ENCODE data around the gene C17orf107. TPM values are rescaled to one million over a fixed set of nuclear protein-coding genes. Genes with fewer than 3 reads are reported as not detected.

The C17orf107 gene
- total and polyA plus RNA-seq, 9 of the 15 experiments (the other 6 are each of a cell fraction or from before 2014, with no cell fraction given): 0.05 to 0.29 (median 0.07) TPM; not detected in 4

DNA sequence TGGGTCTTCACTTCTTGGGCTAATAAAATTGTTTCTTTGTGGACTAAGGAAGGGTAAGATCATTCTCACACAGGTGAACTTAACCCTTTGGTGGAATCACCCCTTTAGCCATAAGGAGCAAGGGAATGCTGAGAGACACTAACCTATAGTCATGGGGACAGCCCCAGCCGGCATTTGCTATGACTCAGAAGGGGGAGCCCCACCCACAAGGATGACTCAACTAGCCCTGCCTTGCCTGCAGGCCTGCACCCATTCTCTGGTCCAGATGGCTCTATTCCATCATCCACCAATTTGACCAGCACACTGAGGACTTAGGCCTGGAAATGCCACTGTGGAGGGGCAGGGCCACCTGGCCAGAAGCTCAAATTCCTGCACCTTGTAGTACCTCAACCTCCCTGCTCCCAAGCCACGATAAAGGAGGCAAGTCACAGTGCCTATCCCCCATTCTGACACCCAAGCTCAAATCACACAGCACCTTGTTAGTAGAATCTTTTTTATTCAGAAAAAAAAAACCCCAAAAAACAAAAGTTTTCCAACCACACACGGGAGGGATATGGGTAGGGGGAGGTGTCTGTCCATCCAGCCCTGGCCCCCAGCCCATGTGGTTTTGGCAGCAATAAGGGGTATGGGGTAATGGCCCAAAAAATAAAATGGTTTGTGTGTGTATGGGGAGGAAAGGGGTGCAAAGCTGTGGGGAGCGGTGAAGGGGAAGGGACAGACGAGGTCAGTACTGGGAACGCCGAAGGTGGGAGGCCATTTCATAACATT lies 46.0 kb downstream of the C17orf107 start (continued):
- TF ChIP-seq, protein P1, sequence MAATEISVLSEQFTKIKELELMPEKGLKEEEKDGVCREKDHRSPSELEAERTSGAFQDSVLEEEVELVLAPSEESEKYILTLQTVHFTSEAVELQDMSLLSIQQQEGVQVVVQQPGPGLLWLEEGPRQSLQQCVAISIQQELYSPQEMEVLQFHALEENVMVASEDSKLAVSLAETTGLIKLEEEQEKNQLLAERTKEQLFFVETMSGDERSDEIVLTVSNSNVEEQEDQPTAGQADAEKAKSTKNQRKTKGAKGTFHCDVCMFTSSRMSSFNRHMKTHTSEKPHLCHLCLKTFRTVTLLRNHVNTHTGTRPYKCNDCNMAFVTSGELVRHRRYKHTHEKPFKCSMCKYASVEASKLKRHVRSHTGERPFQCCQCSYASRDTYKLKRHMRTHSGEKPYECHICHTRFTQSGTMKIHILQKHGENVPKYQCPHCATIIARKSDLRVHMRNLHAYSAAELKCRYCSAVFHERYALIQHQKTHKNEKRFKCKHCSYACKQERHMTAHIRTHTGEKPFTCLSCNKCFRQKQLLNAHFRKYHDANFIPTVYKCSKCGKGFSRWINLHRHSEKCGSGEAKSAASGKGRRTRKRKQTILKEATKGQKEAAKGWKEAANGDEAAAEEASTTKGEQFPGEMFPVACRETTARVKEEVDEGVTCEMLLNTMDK (IDR thresholded peaks at IDR 0.05; ENCODE audit: borderline replicate concordance, insufficient read depth, low read depth, low read length, poor library complexity, severe bottlenecking): no peak
- TF ChIP-seq JUN (IDR thresholded peaks at IDR 0.05; ENCODE audit: borderline replicate concordance, low read depth, low read length): peak; percentile 93
- no peak for TF ChIP-seq JUN (CRISPR knock-in tag; IDR thresholded peaks at IDR 0.05; ENCODE audit: borderline replicate concordance)
- TF ChIP-seq CCNT2 (IDR thresholded peaks at IDR 0.05; ENCODE audit: borderline replicate concordance, extremely low read depth, insufficient read length, low read depth, low read length): peak; percentile 67
- TF ChIP-seq PPARD (CRISPR knock-in tag; IDR thresholded peaks at IDR 0.05): no peak
- no peak for TF ChIP-seq SMC3 (conservative IDR thresholded peaks at IDR 0.05; ENCODE audit: insufficient read depth, low read depth, low read length)
- TF ChIP-seq GABPB2 (CRISPR knock-in tag; conservative IDR thresholded peaks at IDR 0.05): no peak
- TF ChIP-seq C11orf30 (IDR thresholded peaks at IDR 0.05; ENCODE audit: low read depth): peak; percentile 39
- TF ChIP-seq SMARCA4 (IDR thresholded peaks at IDR 0.05): peak; percentile 60; the same call in 1 of the 2 replicates
- peak; percentile 37 for TF ChIP-seq FOS (IDR thresholded peaks at IDR 0.05; ENCODE audit: extremely low read depth, insufficient read length)
- no peak for TF ChIP-seq RUNX1 (IDR thresholded peaks at IDR 0.05; ENCODE audit: low read depth)
- TF ChIP-seq ZNF778 (CRISPR knock-in tag; IDR thresholded peaks at IDR 0.05): no peak
- no peak for TF ChIP-seq ZNF133 (CRISPR knock-in tag; IDR thresholded peaks at IDR 0.05)
- TF ChIP-seq SRSF1 (IDR thresholded peaks at IDR 0.05; ENCODE audit: low read depth, low read length): no peak
- no peak for TF ChIP-seq FOXK2 (conservative IDR thresholded peaks at IDR 0.05 in 1 of 2, IDR thresholded peaks at IDR 0.05 in 1 of 2; ENCODE audit: low read depth in 2 of 2)
- TF ChIP-seq PHF20 (IDR thresholded peaks at IDR 0.05; ENCODE audit: partially characterized antibody): no peak
- no peak for TF ChIP-seq SREBF2 (CRISPR knock-in tag; IDR thresholded peaks at IDR 0.05)
- peak; percentile 77 for TF ChIP-seq JUNB (CRISPR knock-in tag; conservative IDR thresholded peaks at IDR 0.05)
- TF ChIP-seq ZNF445 (CRISPR knock-in tag; IDR thresholded peaks at IDR 0.05; ENCODE audit: low read depth): no peak
- TF ChIP-seq, protein P2, sequence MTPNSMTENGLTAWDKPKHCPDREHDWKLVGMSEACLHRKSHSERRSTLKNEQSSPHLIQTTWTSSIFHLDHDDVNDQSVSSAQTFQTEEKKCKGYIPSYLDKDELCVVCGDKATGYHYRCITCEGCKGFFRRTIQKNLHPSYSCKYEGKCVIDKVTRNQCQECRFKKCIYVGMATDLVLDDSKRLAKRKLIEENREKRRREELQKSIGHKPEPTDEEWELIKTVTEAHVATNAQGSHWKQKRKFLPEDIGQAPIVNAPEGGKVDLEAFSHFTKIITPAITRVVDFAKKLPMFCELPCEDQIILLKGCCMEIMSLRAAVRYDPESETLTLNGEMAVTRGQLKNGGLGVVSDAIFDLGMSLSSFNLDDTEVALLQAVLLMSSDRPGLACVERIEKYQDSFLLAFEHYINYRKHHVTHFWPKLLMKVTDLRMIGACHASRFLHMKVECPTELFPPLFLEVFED (CRISPR knock-in tag; conservative IDR thresholded peaks at IDR 0.05): peak; percentile 3; the same call in 1 of the 2 replicates
- peak; percentile 57 for TF ChIP-seq ATF7 (IDR thresholded peaks at IDR 0.05)
- TF ChIP-seq HCFC1 (IDR thresholded peaks at IDR 0.05; ENCODE audit: low read depth, low read length): no peak
- TF ChIP-seq, protein P3, sequence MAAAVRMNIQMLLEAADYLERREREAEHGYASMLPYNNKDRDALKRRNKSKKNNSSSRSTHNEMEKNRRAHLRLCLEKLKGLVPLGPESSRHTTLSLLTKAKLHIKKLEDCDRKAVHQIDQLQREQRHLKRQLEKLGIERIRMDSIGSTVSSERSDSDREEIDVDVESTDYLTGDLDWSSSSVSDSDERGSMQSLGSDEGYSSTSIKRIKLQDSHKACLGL (CRISPR knock-in tag; IDR thresholded peaks at IDR 0.05; ENCODE audit: borderline replicate concordance, poor library complexity, severe bottlenecking): no peak
- TF ChIP-seq, protein P4, sequence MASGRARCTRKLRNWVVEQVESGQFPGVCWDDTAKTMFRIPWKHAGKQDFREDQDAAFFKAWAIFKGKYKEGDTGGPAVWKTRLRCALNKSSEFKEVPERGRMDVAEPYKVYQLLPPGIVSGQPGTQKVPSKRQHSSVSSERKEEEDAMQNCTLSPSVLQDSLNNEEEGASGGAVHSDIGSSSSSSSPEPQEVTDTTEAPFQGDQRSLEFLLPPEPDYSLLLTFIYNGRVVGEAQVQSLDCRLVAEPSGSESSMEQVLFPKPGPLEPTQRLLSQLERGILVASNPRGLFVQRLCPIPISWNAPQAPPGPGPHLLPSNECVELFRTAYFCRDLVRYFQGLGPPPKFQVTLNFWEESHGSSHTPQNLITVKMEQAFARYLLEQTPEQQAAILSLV (tag; IDR thresholded peaks at IDR 0.05): no peak
- no peak for TF ChIP-seq HOXB6 (CRISPR knock-in tag; IDR thresholded peaks at IDR 0.05; ENCODE audit: borderline replicate concordance)
